Measurements from ENCODE around the gene RAD23A.
A peak's percentile ranks its signal among the peaks of the same experiment; 100 is the strongest.
"Not testable (repeated sequence)": the region's sequence is repeated elsewhere in the genome, so short reads cannot be mapped to it uniquely, and the experiment has no call there.

RAD23A gene

DNA sequence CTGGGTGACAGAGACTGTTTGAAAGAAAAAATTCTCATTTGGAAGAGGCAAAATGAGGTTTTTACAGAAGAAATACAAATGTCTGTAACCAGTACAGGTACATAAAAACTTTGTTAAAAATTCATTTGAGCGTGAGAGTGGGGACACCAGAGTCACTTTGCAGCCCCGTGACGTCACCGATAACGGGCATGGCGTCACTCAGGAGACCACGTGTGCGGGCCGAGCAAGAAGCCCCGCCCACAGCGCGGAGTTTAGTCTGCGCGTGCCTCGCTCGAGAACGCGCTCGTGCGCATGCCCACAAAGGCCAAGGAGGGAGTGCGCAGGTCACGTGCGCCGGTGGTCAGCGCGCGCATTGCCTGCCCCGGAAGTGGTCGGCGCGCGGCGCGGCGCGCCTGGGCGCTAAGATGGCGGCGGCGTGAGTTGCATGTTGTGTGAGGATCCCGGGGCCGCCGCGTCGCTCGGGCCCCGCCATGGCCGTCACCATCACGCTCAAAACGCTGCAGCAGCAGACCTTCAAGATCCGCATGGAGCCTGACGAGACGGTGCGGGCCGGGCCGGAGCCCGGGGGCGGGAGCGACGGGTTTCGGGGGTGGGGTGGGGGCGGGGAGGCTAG lies at the start of gene RAD23A:
RAD23A (plus strand) TSS at position 384 of the 613 bp plus-strand sequence; CDS start at position 471, 87 bp downstream.
- peak; percentile 97 for DNase-seq (ENCODE audit: low spot score)

DNA sequence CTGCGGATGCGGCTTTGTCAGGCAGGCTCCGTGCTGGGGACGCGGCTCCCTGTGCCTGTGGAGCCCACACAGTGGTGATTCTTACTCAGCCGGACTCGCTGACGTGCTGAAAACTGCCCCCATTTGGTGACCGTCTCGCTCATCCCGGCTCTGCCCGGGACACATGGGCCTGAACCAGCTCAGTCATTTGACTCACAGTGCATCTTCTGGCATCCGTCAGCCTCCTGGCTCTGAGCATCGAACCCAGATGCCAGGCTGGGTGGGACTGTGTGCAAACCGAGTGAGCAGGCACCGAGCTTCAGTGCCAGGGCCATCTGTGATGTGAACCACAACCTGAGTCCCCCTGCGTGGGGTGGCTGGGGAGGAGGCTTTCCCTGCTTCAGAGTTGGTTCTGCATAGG lies 49.2 kb upstream of the RAD23A start:
- no peak for DNase-seq (ENCODE audit: low spot score)

DNA sequence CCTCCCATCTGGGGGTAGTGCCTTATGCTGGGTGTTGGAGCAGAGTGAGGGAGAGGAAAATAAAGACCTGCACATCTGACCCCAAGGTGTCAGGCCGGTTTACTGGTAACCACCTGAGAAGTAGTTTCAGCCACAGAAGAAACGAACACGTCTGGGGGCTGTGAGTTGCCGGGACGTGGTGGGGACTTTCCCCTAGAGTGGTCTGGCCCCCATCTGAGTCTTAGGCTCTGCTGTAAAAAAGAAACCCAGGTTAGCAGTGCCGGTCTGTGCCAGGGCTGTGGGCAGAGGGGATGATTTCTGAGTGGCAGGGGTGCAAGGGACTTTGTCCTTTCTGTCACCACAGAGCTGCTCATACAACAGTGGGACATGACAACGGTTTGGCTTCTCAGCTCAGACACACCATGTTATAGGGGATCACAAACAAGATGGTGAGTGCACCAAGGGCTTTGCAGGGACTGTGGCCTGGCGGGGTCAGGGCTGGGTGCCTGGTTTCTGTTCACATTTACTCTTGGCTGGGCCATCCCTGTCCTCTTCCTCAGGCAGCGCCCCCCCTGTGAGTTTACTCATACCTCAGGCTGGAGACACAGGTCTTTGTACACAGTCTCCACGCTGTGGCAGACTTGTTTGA lies 45.7 kb upstream of the RAD23A start:
- DNase-seq (ENCODE audit: low spot score) = no peak

DNA sequence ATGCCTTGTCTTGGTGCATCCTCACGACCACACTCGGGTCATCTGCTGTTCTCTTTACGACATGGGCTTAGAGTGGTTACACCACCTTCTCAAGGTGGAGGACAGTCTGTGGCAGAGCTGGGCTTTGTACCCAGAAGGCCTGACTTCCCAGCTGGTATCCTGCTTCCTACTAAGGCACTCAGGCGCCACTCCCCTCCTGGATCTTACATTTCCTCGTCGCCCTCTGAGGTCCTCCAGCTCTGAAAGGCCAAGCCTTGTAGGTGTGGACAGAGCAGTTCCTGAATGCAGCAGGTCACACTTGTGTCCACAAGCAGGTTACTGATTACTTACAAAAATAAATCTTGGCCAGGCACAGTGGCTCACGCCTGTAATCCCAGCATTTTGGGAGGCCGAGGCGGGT lies 38.5 kb upstream of the RAD23A start:
- no peak for DNase-seq (ENCODE audit: low spot score)

DNA sequence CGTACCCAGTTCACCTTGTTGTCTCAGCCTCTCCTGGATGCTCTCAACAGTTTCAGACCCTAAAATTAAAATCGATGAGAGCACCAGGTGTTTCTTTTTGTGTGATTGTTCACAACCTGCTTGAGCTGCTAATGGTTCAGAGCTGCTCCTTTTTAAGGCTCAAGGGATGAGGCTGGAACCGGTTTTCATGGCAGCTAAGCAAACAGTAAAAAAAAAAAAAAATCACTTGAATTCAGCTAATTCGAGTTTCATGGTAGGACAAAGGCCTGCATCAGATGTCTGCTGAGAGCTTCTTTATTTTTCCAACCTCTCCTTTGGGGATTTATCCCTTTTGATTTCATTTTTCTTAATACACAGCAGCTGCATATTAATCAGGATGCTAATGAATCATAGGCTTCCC lies 33.1 kb upstream of the RAD23A start:
- no peak for DNase-seq (ENCODE audit: low spot score)

DNA sequence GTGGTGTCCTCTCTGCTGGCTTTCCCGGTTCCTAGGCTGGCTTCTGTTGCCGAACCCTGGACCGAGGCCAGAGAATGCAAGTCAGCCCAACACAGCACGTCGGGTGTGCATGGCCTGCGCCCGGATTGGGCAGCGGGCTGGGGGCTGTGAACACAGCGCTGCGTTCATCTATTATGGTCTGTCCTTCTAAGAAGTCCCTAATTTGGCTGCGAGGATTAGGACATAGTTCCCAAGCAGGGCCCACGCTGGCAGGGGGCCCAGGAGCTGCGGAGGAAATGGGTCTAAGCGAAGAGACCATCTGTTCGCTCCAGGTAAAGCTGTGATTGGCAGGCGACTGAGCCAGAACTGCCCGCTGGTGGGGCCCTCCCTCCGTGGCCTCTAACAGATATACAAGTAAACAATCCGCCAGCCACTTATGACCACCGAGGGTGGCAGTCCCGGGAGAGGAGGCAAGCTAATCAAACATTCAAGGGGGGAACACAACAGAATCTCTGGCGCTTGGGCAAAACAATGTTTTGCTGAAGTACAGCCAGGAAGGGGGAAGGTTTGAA lies 32.6 kb upstream of the RAD23A start:
- DNase-seq (ENCODE audit: low spot score) = peak; percentile 79

DNA sequence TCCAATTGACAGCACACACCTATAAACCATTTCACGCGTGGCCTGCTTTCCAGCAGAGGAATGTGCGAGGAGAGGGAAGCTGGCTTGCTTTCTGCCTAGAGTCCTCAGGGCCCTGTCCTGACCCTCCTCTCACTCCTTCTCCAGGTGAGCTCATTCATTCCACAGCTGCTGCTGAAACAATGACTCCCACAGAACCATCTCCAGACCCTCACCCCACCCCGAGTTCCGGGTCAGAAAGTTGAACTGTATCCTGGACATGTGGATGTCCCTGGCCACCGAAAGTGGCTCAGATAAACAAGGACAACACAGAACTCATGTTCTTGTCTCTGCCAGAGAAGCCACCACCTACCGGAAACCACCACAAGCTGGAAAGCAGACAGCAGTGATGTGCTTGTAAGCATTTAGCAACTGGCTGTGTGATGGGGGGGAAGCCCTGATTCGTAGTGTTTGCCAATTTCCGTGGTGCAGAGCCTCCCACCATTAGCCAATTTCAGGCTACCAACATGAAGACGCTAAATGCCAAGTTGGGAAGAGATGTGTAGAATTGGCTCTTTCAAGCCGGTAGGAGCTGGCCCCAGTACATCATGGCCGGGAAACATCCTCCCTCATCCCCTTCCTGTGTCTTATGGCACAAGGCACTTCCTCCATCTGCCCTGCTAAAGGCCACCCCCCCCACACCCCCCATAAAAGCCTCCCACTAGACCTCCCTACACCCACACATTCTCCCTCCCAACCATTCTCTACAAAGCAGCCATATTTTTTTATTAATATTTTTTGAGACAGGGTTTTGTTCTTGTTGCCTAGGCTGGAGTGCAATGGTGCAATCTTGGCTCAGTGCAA lies 31.6 kb upstream of the RAD23A start:
- peak; percentile 41 for DNase-seq (ENCODE audit: low spot score)

DNA sequence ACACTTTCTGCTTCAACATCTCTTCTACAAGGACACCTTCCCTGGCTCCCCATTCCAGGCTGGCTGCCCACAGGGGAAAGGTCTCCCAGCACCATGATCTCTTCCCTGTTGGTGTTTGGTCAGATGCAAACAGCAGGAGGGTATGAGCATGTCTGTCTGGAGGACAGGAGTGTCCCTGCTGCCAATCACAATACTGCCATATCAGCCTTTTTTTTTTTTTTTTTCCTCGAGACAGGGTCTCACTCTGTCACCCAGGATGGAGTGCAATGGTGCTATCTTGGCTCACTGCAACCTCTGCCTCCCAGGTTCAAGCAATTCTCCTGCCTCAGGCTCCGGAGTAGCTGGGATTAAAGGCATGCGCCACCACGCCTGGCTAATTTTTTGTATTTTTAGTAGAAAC lies 29.8 kb upstream of the RAD23A start:
- not testable (repeated sequence) for DNase-seq (ENCODE audit: low spot score)

DNA sequence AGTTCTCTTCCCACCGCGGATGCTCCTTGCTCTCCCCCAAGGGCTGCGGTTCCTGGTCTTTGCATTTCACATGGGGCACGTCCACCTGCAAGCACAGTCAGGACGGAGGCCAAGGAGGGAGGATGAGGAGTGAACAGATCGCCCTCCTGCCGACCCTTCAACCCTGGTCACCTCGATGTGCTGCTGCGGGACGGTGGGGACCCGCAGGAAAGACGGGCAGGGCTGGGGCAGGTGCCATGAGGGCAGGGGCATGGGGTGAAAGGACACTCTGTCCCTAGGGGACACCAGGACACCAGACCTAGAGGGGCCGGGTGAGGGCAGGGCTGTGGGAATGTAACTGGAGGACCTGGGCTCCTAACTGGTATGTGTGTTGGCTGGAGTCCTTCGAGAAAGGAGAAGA lies 27.4 kb upstream of the RAD23A start:
- no peak for DNase-seq (ENCODE audit: low spot score)

DNA sequence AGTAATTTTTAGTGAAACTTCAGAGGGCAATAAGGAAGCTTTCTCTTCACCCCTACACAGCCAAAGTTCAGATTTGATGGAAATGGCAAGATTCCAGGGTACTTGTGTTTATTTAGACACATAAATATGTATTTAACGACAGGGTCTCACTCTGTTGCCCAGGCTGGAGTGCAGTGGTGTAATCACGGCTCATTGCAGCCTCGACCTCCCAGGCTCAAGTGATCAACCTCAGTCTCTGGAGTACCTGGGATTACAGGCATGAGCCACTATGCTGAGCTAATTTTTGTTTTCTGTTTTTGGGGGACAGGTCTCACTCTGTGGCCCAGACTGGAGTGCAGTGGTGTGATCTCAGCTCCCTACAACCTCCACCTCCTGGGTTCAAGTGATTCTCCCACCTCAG lies 24.6 kb upstream of the RAD23A start:
- no peak for DNase-seq (ENCODE audit: low spot score)

DNA sequence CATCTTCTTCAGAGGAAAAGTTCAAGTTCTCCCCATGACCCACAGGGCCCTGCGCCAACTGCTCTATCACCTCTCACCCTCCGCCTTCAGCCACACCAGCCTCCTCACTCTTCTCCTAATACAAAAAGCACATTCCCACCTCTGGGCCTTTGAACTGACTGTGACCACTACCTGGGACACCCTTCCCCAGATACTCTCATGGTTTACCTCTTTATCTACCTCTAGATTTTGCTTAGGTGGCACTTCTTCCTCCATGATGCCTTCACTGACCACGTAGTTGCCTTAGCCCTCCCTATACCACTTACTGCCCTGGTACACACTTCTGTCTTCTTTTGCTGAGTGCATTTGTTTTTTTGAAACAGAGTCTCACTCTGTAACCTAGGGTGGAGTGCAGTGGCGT lies 22.7 kb upstream of the RAD23A start:
- DNase-seq (ENCODE audit: low spot score) = no peak

DNA sequence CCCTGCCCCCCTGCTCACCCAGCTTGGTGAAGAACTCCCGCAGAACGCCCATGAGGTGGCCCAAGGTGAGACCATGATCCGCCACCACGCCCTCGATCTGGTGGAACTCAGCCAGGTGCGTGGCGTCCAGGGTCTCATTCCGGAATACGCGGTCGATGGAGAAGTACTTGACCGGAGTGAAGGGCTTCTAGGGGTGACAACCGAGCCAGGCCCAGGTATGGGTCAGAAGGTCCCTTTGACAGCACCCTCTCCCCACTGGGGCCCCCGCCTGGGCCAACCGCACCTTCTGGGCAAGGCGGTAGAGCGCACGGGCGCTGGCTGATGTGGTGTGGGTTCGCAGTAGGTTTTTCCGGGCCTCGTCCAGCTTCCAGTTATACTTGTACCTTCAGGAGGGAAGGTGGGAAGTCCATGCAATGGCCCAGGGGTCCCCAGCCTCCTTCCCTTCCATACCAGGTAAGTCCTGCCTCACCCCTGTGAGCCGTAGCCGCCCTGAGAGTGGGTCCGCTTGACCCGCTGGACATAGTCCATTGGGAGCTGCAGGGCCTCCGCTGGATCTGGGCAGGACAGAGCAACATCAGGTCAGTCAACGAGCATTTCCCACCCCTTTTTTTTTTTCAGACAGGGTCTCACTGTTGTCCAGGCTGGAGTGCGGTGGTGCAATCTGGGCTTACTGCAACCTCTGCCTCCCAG lies 20.9 kb upstream of the RAD23A start:
- DNase-seq (ENCODE audit: low spot score) = no peak

DNA sequence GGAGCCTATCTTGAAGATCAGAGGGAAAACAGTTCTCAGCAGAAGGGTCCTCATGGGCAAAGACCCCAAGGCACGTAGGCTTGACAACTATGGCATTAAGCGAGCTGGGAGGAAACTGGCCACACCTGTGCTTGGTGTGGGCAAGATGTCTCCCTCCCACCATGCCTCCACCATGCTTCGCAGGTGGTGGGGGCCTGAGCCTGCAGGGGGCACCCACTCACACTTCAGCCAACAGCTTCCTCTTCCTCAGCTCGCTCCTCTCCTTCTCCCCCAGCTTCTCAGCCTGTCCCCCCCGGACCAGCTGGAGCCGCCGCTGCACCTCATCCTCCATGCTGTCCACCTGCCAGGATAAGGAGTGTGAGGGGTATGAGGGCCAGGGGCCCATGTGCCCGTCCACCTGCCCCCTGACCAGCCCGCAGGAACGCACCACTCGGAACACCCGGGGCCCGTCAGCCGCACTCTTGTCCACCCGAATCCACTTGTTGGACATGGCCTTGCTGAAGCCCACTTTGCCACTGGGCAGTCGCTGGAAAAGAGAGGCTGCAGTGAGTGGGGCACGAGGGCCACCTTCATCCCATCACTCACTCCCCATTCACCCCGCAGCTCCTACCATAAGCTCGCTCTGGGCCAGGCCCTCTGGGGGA lies 15.5 kb upstream of the RAD23A start:
- no peak for DNase-seq (ENCODE audit: low spot score)

DNA sequence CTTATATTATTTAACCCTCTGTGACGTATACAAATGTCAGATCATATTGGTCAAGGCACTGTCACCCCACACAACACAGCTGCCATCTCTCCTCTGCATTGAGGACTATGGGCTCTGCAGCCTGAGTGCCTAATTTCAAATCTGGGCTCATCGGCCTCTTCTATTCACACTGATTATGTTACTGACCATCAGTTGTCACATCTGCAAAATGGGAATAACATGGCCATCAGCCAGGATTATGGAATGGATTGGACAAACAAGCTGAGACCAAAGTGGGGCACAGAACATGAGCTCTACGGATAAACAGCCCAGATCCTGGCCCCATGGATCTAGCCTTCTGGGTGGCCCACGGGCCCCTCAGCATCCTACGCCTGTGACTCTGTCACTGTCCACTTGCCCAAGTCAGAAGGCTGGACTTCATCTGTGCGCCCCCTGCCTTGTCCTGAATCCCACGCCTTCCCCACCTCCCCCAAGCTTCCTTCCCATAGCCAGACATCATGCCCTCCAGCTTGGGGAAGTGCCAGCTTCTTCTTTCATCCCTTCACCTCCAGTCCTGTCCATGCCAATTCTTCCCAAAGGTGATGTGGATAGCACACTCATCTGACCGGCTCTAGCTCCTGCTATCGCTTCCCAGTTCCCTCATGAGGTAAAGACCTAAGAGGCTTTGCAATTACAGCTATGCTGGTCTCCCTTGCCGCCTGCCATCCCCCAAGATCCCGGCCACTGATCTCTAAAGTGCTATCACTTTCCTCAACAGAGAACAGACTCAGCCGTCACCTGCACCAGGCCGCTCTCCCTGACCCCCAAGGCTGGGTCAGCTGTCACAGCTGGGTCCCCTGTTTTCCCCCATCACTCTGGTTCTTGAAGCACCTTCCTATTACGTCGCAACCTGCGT lies 13.0 kb upstream of the RAD23A start:
- no peak for DNase-seq (ENCODE audit: low spot score)

DNA sequence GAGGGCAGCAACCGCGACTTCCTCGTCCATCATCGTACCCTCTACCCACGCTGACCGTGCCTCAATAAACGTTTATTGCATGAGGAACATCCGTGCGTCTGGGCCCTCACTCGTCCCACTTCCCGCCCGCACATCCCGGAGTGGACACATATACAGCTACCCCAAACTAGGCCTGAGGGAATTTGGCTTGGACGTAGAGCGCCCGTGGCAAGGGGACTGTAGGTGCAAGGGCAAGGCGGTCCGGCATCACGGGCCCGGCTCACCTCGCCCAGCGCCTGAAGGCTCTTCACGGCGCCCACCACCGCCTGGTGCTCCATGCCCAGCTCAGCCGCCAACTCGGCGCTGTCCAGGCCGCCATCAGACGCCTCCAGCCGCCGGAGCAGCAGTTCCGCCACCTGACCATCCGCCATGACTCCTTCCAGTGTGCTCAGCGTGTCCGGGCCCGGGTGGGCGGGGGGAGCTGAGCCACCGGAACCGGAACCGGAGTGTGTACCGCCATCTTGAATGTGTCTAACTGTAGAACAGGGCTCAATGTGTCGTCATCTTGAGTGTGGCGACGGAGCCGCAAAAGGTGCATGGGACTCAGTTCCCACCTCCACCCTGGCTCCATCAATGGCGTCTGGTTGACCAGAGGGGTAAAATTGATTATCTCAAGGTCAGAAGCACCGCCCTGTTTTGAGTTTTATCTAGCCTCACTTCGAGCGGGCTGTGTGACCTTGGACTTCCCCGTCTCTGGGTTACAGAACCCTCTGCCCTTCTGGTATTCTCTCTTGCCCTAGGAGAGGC lies 12.2 kb upstream of the RAD23A start, which contains the start of gene FARSA:
FARSA (minus strand) TSS at position 425 of the 786 bp plus-strand sequence; CDS start at position 410, 15 bp downstream.
- DNase-seq (ENCODE audit: low spot score) = peak; percentile 94

DNA sequence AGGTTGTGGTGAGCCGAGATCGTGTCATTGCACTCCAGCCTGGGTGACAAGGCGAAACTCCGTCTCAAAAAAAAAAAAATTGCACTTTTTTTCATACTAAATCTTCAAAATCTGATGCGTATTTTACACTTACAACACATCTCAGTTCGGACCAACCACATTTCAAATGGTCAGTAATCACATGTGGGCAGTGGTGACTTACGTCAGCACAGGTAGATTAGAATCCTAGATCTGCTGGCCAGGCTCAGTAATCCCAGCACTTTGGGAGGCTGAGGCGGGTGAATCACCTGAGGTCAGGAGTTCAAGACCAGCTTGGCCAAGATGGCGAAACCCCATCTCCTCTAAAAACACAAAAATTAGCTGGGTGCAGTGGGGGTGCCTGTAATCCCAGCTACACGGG lies 10.6 kb upstream of the RAD23A start:
- no peak for DNase-seq (ENCODE audit: low spot score)

DNA sequence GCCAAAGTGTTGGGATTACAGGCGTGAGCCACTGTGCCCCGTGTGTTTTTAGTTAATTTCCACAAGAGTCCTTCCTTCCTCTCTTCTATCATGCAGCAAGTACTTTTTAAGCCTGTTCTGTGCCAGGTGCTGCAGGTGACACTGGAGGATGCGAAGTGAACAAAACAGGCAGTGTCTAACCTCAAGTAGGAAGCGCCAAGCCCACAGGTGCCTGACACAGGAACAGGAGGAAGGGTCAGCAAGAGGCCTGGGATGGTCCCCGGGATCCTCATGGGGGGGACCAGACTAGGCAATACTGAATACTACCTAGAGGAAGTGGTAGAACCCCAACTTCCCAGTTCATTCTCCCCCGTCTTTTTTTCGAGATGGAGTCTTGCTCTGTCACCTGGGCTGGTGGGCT lies 9.1 kb upstream of the RAD23A start:
- no peak for DNase-seq (ENCODE audit: low spot score)

DNA sequence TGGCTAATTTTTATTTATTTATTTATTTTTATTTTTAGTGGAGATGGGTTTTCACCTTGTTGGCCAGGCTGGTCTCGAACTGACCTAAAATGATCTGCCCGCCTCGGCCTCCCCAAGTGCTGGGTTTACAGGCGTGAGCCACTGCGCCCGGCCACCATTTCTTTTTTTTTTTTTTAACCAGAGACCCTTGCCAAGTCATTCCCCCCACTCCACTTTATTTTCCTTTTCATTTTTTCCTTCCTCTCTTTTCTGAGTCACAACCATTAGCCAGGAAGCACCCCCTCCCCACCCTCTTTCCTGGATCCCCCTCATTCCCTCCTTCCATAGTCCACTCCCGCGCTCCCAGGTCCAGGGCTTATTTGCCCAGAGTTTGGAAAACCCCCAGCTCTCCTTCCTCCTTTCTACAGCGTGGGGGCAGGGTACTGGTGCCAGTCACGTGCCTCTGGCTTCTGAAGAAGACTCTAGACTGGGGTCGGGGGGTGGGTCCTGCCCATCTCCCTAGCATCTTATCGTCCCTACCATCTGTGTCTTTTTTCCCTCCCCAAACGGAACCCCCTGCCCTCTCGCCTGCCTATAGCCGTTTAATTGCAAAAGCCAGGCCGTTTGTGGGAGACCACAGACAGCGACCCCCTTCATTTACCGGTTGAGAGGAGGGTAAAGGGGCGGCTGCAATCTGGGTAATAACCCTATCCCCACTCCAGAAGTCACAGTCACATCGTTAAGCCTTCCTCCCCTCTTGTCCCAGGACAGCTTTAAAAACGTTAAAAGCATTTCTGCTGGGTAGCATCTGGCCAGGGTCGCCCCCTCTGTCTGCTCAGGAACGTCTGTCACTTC lies 8.4 kb upstream of the RAD23A start:
- no peak for DNase-seq (ENCODE audit: low spot score)
